Measurements from ENCODE around the gene NT5C1A. TPM values are rescaled to one million over a fixed set of nuclear protein-coding genes. Genes with fewer than 3 reads are reported as not detected.

NT5C1A gene
- total RNA-seq, 1 donor from 2014 or later: not detected

DNA sequence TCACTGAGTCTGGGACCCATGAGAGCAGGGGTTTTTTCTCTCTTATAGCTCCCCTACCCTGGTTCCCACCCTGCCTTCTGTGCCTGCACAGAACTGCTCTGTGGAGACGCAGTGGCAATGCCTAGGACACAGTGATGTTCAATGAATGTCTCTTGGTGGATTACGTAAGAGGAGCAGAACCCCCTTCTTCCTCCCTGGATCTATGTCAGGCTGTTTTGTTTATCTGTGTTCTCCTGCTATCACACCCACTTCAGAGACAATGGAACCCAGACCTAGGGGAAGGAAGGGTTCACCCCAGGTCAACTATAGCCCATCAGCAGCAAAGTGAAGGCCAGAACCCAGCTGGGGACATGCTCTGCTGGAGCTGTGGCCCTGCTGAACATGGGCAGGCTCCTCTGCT lies 17.3 kb upstream of the NT5C1A start:
- Histone ChIP-seq H3K36me3 (ENCODE audit: control insufficient read depth, insufficient read depth, low read length) (no peaks in the 10 kb centered on the region), H3K4me3 (ENCODE audit: low read depth, low read length) (no peak overlapping the region), H3K27me3 (ENCODE audit: control insufficient read depth, insufficient read depth, low read length) (peaks cover 67% of the 10 kb centered on the region)
- no peak for TF ChIP-seq CTCF (IDR thresholded peaks at IDR 0.05; ENCODE audit: insufficient read depth, low read length, poor library complexity, severe bottlenecking)
- no peak for DNase-seq (ENCODE audit: low read depth)

DNA sequence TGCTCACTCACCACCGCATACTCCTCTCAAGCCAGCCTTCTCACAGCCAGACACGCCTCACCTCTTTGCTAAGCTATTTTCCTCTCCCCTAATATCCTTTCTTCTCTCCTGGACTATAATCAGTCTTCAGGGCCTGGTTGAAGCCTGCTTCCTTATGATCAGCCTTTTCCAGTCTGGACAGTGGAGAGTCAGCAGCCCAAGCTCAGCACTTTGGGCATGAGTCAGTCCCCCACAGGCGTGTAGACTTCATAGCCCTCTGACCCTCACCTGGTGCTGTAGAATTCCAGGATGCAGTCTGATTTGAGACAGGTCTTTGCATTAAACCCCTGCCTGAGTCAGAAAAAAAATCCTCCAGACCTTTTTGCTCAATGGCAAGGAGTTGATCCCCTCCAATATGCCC lies 16.8 kb upstream of the NT5C1A start:
- no peaks in the 10 kb centered on the region for H3K36me3 ChIP-seq (ENCODE audit: control insufficient read depth, insufficient read depth, low read length)
- TF ChIP-seq CTCF (IDR thresholded peaks at IDR 0.05; ENCODE audit: insufficient read depth, low read length, poor library complexity, severe bottlenecking): no peak
- no peak for DNase-seq (ENCODE audit: low read depth)
- no peak overlapping the region for H3K4me3 ChIP-seq (ENCODE audit: low read depth, low read length)
- H3K27me3 ChIP-seq (ENCODE audit: control insufficient read depth, insufficient read depth, low read length): peaks cover 72% of the 10 kb centered on the region

DNA sequence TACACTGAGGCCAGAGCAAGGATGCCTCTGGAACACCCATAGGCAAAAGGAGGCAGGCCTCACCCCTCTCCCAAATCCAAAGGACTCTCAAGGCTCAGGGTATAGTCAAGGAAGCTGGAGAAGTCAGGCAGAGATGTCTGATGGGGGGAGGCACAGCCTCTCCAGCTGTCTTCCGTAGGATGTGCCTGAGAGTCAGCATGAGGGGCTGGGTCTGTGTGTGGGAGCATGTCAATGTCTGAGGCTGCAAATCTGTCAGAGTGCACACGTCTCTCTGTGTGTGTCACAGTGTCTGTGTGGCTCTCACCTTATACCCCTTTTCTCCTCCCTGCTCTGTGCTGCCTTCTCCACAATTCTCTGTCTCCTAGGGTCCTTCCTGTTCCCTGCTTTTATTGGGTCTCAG lies 15.3 kb upstream of the NT5C1A start:
- H3K36me3 ChIP-seq (ENCODE audit: control insufficient read depth, insufficient read depth, low read length): no peaks in the 10 kb centered on the region
- no peak overlapping the region for H3K4me3 ChIP-seq (ENCODE audit: low read depth, low read length)
- TF ChIP-seq CTCF (IDR thresholded peaks at IDR 0.05; ENCODE audit: insufficient read depth, low read length, poor library complexity, severe bottlenecking): no peak
- H3K27me3 ChIP-seq (ENCODE audit: control insufficient read depth, insufficient read depth, low read length): peaks cover 75% of the 10 kb centered on the region
- DNase-seq (ENCODE audit: low read depth): no peak

- no peak overlapping the region for H3K4me3 ChIP-seq (ENCODE audit: low read depth, low read length)
- peaks cover 69% of the 10 kb centered on the region for H3K27me3 ChIP-seq (ENCODE audit: control insufficient read depth, insufficient read depth, low read length)
- no peak for TF ChIP-seq CTCF (IDR thresholded peaks at IDR 0.05; ENCODE audit: insufficient read depth, low read length, poor library complexity, severe bottlenecking)
- no peaks in the 10 kb centered on the region for H3K36me3 ChIP-seq (ENCODE audit: control insufficient read depth, insufficient read depth, low read length)
- no peak for DNase-seq (ENCODE audit: low read depth)
These were observed 13.2 kb upstream of the NT5C1A start for GRCh38 chr1:39685071-39685470.

DNA sequence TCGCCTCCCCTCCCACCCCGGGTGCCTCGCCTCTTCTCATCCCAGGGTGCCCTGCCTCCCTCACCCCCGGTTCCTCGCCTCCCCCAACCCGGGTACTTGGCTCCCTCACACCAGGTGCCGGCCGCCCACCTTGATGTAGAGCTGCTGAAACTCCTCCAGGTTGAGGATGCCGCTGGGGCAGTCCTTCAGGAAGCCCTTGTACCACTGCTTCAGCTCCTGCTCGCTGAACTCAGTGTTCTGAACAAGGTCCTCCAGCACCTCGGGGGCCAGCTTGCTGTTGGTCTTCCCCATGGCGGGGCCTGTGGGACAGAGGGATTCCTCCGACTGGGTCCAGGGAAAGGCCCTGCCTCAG lies 12.4 kb upstream of the NT5C1A start:
- no peak for TF ChIP-seq CTCF (IDR thresholded peaks at IDR 0.05; ENCODE audit: insufficient read depth, low read length, poor library complexity, severe bottlenecking)
- Histone ChIP-seq H3K4me3 (ENCODE audit: low read depth, low read length) (no peak overlapping the region), H3K36me3 (ENCODE audit: control insufficient read depth, insufficient read depth, low read length) (no peaks in the 10 kb centered on the region), H3K27me3 (ENCODE audit: control insufficient read depth, insufficient read depth, low read length) (peaks cover 63% of the 10 kb centered on the region)
- no peak for DNase-seq (ENCODE audit: low read depth)

GRCh38 chr1:39683591-39684312 lies 11.8 kb upstream of the NT5C1A start:
- Histone ChIP-seq H3K36me3 (ENCODE audit: control insufficient read depth, insufficient read depth, low read length) (no peaks in the 10 kb centered on the region), H3K4me3 (ENCODE audit: low read depth, low read length) (no peak overlapping the region)

More at GRCh38 chr1:39683591-39684312, 11.8 kb upstream of the NT5C1A start:
- peaks cover 62% of the 10 kb centered on the region for H3K27me3 ChIP-seq (ENCODE audit: control insufficient read depth, insufficient read depth, low read length)
- DNase-seq (ENCODE audit: low read depth): no peak
- TF ChIP-seq CTCF (IDR thresholded peaks at IDR 0.05; ENCODE audit: insufficient read depth, low read length, poor library complexity, severe bottlenecking): no peak
